Liver (tissue), 3 donors: Measurements from ENCODE around the gene NAA16.

Experiments used
- ATF3 ChIP-seq: IDR thresholded peaks from 2 replicates; pipeline ENCODE4 v1.6.1; 2016; ENCODE audit warnings: antibody characterized with exemption
- CTCF ChIP-seq: fragments of 150-350 bp; IDR thresholded peaks from 2 replicates; pipeline ENCODE4 v1.5.1; 2017; ENCODE audit warnings: improper control_type of control experiment, low read depth, low read length; ENCODE audit not compliant: missing input control
- RAD21 ChIP-seq, 2 donors: IDR thresholded peaks; 2 replicates each; pipeline ENCODE4 v1.6.1; 2016; ENCODE audit warnings: antibody characterized with exemption in 2 of 2, mild to moderate bottlenecking in 2 of 2
- TAF1 ChIP-seq: conservative IDR thresholded peaks from 2 replicates; pipeline ENCODE4 v1.6.1; 2016; ENCODE audit warnings: antibody characterized with exemption, mild to moderate bottlenecking
- TF ChIP-seq, protein P1 (sequence below): IDR thresholded peaks from 2 replicates; pipeline ENCODE4 v1.6.1; 2016; ENCODE audit warnings: antibody characterized with exemption, mild to moderate bottlenecking
- donor health status: healthy.
- donor health status: healthy.

GRCh38 chr13:41332829-41333228 lies 21.8 kb downstream of the NAA16 start:
- TF ChIP-seq RAD21 (IDR thresholded peaks at IDR 0.05) (no peak), TAF1 (no peak), CTCF (no peak), ATF3 (no peak)
- TF ChIP-seq, protein P1, sequence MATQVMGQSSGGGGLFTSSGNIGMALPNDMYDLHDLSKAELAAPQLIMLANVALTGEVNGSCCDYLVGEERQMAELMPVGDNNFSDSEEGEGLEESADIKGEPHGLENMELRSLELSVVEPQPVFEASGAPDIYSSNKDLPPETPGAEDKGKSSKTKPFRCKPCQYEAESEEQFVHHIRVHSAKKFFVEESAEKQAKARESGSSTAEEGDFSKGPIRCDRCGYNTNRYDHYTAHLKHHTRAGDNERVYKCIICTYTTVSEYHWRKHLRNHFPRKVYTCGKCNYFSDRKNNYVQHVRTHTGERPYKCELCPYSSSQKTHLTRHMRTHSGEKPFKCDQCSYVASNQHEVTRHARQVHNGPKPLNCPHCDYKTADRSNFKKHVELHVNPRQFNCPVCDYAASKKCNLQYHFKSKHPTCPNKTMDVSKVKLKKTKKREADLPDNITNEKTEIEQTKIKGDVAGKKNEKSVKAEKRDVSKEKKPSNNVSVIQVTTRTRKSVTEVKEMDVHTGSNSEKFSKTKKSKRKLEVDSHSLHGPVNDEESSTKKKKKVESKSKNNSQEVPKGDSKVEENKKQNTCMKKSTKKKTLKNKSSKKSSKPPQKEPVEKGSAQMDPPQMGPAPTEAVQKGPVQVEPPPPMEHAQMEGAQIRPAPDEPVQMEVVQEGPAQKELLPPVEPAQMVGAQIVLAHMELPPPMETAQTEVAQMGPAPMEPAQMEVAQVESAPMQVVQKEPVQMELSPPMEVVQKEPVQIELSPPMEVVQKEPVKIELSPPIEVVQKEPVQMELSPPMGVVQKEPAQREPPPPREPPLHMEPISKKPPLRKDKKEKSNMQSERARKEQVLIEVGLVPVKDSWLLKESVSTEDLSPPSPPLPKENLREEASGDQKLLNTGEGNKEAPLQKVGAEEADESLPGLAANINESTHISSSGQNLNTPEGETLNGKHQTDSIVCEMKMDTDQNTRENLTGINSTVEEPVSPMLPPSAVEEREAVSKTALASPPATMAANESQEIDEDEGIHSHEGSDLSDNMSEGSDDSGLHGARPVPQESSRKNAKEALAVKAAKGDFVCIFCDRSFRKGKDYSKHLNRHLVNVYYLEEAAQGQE = no peak
